Right lobe of liver (tissue), 6 donors: Measurements from ENCODE around the gene RPS6KA2. TPM values are rescaled to one million over a fixed set of nuclear protein-coding genes. Genes with fewer than 3 reads are reported as not detected.
A peak's percentile ranks its signal among the peaks of the same experiment; 100 is the strongest.

Experiments used
- ATAC-seq, 4 donors: fragments of 200-7000 bp; cut with Tn5 transposase; one replicate each; pipeline ENCODE4 v1.9.1; 2020; ENCODE audit warnings: mild to moderate bottlenecking in 4 of 4, moderate library complexity in 4 of 4
- DNase-seq, 3 donors: peaks; one replicate each; pipeline ENCODE4 v3.0.0-alpha.2; 2020
- H3K27ac ChIP-seq, 3 donors: fragments of 200-600 bp; one replicate each; pipeline ENCODE4 v1.8.0; 2022
- H3K27me3 ChIP-seq, 2 donors: fragments of 200-600 bp; one replicate each; pipeline ENCODE4 v1.8.0; 2022
- H3K36me3 ChIP-seq, 4 donors: fragments of 200-600 bp; sonication (generic) in 1 of 4; one replicate each; pipeline versions ENCODE4 v1.5.1 to v1.8.0; 2017 to 2022; ENCODE audit warnings: control low read depth in 1 of 4
- H3K4me1 ChIP-seq, 4 donors: fragments of 200-600 bp; sonication (generic) in 1 of 4; one replicate each; pipeline versions ENCODE4 v1.5.1 to v1.8.0; 2017 to 2022; ENCODE audit warnings: control low read depth in 1 of 4
- H3K4me3 ChIP-seq, 3 donors: fragments of 200-600 bp; one replicate each; pipeline ENCODE4 v1.8.0; 2022
- H3K9me3 ChIP-seq, 4 donors: fragments of 200-600 bp; sonication (generic) in 1 of 4; one replicate each; pipeline versions ENCODE4 v1.5.1 to v1.8.0; 2017 to 2022; ENCODE audit warnings: control low read depth in 1 of 4
- POLR2A ChIP-seq: fragments of 450-650 bp; IDR thresholded peaks from one replicate; pipeline ENCODE4 v1.6.1; 2017; ENCODE audit warnings: antibody characterized with exemption, mild to moderate bottlenecking
- WGBS: methylation state at CpG from one replicate; pipeline ENCODE4 v1.1.6; 2018; ENCODE audit warnings: low coverage, low lambda C conversion rate; ENCODE audit not compliant: insufficient coverage; ENCODE audit errors: missing lambda C conversion rate; 5-methylcytosine and 5-hydroxymethylcytosine counted together
- intact Hi-C, 2 donors: fragments of 100-400 bp; cut with DNase I; formaldehyde crosslinking; loops; one replicate each; pipeline versions ENCODE4 v1.11.2 to v1.14.1; 2022
- total RNA-seq, 6 experiments: library from RNA; depleted of rRNA in 2 of 6; stranded (reverse); fragments of >200 nt in 2 of 6; fragmentation: NEBNext Ultra II Directional in 3 of 6; extraction: Animal tissue kit (Norgen Biotek cat#: 25700) in 3 of 6; gene quantifications; one replicate each; pipeline versions ENCODE4 v1.1.0 to v1.2.4, GENCODE V29; 2016 to 2023
- TF ChIP-seq, protein P1 (sequence below), 4 donors: fragments of 200-600 bp in 3 of 4; fragments of 450-650 bp in 1 of 4; IDR thresholded peaks; one replicate each; pipeline versions ENCODE4 v1.5.1 to v1.8.0; 2016 to 2022; ENCODE audit warnings: antibody characterized with exemption in 4 of 4, mild to moderate bottlenecking in 2 of 4
- donor health status: DM: no; HTN: yes; CAD: no.
- donor health status: DM: no; HTN: no; CAD: no.
- donor health status: DM: no; HTN: no; CAD: no.
- donor health status: DM: no; HTN: yes; CAD: no.
- donor health status: DM: no; HTN: yes; CAD: no.

Gene RPS6KA2
- total RNA-seq, 6 experiments from 2014 or later, result 6.4 to 18.1 (median 11.1) TPM

DNA sequence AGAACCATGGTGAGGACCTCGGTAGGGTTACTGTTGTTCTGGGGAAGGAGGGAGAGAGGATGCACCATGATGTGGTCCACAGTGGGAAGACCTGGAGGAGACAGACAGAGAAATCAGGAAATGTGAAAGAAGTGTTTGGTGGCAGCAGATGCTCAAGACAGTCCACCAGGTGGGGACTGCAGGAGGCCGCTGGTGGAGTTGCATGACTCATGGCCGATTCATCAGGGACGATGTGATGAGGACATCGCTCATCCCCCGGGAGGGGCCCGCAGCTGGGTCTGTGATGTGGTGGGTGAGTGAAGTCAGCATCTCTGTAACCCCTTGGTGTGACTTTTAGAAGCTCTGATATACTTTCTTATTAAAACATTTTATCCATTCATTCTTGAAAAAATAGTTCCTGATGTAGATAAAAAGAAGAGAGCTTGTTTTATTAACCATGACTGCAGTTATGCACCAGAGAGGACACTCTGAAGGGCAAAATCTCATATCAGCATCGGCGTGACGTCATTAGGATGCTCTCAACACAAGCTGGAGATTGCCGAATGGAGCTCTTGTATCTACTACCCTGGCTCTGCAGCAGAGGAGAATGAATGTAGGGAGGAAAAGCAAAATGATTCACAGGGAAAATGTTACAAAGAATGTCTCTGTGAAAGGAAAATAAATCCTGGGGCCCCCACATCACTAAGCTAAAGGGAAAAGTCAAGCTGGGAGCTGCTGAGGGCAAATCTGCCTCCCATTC is 111.8 kb downstream of the RPS6KA2 start:
- TF ChIP-seq, protein P1, sequence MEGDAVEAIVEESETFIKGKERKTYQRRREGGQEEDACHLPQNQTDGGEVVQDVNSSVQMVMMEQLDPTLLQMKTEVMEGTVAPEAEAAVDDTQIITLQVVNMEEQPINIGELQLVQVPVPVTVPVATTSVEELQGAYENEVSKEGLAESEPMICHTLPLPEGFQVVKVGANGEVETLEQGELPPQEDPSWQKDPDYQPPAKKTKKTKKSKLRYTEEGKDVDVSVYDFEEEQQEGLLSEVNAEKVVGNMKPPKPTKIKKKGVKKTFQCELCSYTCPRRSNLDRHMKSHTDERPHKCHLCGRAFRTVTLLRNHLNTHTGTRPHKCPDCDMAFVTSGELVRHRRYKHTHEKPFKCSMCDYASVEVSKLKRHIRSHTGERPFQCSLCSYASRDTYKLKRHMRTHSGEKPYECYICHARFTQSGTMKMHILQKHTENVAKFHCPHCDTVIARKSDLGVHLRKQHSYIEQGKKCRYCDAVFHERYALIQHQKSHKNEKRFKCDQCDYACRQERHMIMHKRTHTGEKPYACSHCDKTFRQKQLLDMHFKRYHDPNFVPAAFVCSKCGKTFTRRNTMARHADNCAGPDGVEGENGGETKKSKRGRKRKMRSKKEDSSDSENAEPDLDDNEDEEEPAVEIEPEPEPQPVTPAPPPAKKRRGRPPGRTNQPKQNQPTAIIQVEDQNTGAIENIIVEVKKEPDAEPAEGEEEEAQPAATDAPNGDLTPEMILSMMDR (IDR thresholded peaks at IDR 0.05), result no peak
- Histone ChIP-seq H3K27ac (no peak overlapping the region), H3K4me1 (no peaks in the 10 kb centered on the region), H3K36me3 (no peaks in the 10 kb centered on the region), H3K27me3 (no peaks in the 10 kb centered on the region), H3K9me3 (no peaks in the 10 kb centered on the region), H3K4me3 (no peak overlapping the region)
- intact Hi-C loops, result no loop called here
- WGBS, result 84% methylated on average over 10 of the region's 11 CpGs
- ATAC-seq (peak in 1 of 4 donors; percentile 48), DNase-seq (no peak)

DNA sequence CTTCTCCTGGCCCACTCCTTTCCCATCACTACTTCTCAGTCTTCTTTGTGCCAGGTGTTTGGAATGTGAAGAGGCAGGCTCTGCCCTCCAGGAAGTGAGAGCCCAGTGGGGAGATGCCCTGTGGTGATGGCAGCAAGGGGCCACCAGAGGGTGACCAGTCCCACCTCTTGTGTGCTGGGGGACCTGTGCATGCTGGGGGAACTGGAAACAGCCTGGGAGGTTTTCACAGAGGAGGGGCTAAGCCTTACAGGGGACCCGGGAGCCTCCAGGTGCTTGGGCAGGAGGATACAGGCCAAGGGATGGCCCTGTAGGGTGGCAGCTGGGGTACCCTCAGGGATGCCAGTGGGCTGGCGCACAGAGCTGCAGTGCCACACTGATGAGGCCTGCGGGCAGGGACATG is 112.9 kb downstream of the RPS6KA2 start:
- ATAC-seq (peak in 2 of 4 donors; percentile 28 to 37), DNase-seq (no peak)
- intact Hi-C loops, result no loop called here
- TF ChIP-seq, protein P1 (IDR thresholded peaks at IDR 0.05), result peak in 1 of 4 donors; percentile 5
- no peak for TF ChIP-seq POLR2A
- Histone ChIP-seq H3K4me1 (no peaks in the 10 kb centered on the region), H3K4me3 (no peak overlapping the region), H3K9me3 (no peaks in the 10 kb centered on the region), H3K27ac (no peak overlapping the region), H3K36me3 (no peaks in the 10 kb centered on the region), H3K27me3 (no peaks in the 10 kb centered on the region)
- no CpG with 5 or more reads among the region's 3 CpGs for WGBS

DNA sequence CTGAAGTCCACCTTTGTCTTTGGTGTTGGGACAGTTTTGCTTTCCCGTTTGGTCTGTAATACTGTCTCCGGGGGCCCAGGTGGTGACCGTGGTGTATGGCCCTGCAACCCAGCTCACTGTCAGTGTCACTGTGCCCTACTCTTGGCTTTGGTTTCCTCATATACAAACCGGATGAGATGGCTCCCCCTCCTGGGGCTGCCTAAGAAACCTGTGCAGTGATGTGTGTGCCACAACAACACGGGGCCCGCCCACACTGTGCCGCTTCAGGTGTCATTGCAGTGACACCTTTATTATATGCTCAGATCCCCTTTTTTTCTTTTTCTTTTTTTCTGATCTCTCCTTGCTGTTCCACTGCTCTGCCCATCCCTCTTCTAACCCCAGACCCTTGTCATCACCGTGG is 114.5 kb downstream of the RPS6KA2 start:
- no peak for TF ChIP-seq POLR2A
- TF ChIP-seq, protein P1 (IDR thresholded peaks at IDR 0.05), result no peak
- no peaks in the 10 kb centered on the region for H3K9me3 ChIP-seq
- WGBS, result 73% methylated on average over 6 of the region's 8 CpGs
- ATAC-seq, result peak in 1 of 4 donors; percentile 13
- H3K27me3 ChIP-seq, result no peaks in the 10 kb centered on the region
- H3K27ac ChIP-seq, result no peak overlapping the region
- H3K36me3 ChIP-seq, result no peaks in the 10 kb centered on the region
- no peak overlapping the region for H3K4me3 ChIP-seq
- no peaks in the 10 kb centered on the region for H3K4me1 ChIP-seq
- DNase-seq, result no peak
- intact Hi-C loops, result no loop called here

DNA sequence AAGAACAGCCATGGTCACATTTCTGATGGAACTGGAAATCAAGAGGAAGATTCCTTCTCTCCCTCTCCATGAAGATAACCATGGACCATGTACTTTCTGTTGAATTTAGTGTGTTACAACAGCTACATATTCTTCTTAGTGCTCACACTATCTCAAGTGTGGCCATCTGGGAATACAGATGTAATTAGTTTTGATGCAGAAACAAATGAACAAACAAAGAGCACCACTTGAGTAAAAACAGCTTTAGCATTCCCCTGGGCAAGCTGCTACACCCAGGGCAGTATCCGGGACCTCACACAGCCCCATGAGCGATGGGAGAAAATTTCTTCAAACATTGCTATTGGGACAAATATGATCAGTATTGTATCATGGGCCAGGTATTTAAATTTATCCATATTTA is 115.7 kb downstream of the RPS6KA2 start:
- H3K27me3 ChIP-seq, result no peaks in the 10 kb centered on the region
- 87% methylated on average over 2 of the region's 2 CpGs for WGBS
- no peak for DNase-seq
- no peak overlapping the region for H3K27ac ChIP-seq
- no peaks in the 10 kb centered on the region for H3K4me1 ChIP-seq
- intact Hi-C loops, result no loop called here
- ATAC-seq, result no peak
- H3K36me3 ChIP-seq, result no peaks in the 10 kb centered on the region
- no peaks in the 10 kb centered on the region for H3K9me3 ChIP-seq
- no peak overlapping the region for H3K4me3 ChIP-seq
- no peak for TF ChIP-seq POLR2A
- TF ChIP-seq, protein P1 (IDR thresholded peaks at IDR 0.05), result no peak
